Neutrophil (primary cell): ENCODE measurements around the gene LCA5L.

Experiments
- H3K27ac ChIP-seq: fragments of 200-600 bp; sonication (generic); 2 replicates; pipeline ENCODE4 v1.5.1; 2016; ENCODE audit warnings: mild to moderate bottlenecking, moderate library complexity
- H3K27me3 ChIP-seq: fragments of 200-600 bp; sonication (generic); 2 replicates; pipeline ENCODE4 v1.6.0; 2016; ENCODE audit warnings: mild to moderate bottlenecking
- H3K36me3 ChIP-seq: fragments of 200-600 bp; sonication (generic); 2 replicates; pipeline ENCODE4 v1.5.1; 2017
- H3K4me1 ChIP-seq, 2 experiments: fragments of 200-600 bp in 1 of 2; sonication (generic) in 1 of 2; 1 replicate in 1 of 2; 2 replicates in 1 of 2; pipeline versions ENCODE4 v1.5.1 to v1.6.1; 2013 to 2016; ENCODE audit warnings: low read depth in 1 of 2, low read length in 1 of 2, mild to moderate bottlenecking in 1 of 2, moderate library complexity in 1 of 2; ENCODE audit not compliant: control insufficient read depth in 1 of 2, insufficient read depth in 1 of 2
- H3K4me3 ChIP-seq, 2 experiments: fragments of 200-600 bp in 1 of 2; sonication (generic) in 1 of 2; 1 replicate in 1 of 2; 2 replicates in 1 of 2; pipeline ENCODE4 v1.5.1; 2013 to 2016; ENCODE audit warnings: low read depth in 1 of 2, low read length in 1 of 2, mild to moderate bottlenecking in 1 of 2, moderate library complexity in 1 of 2
- H3K9me3 ChIP-seq: fragments of 200-600 bp; sonication (generic); 2 replicates; pipeline ENCODE4 v1.5.1; 2016
- TF ChIP-seq, protein P1 (sequence below): fragments of 200-600 bp; sonication (generic); IDR thresholded peaks from 2 replicates; pipeline ENCODE4 v1.5.1; 2016; ENCODE audit warnings: antibody characterized with exemption

The LCA5L gene

GRCh38 chr21:39445321-39446269 is at the start of gene LCA5L:
TSS of gene LCA5L (minus strand) at chr21:39445778. CDS start at chr21:39428493, 17,285 bp downstream.
- Histone ChIP-seq H3K9me3 (no peaks in the 10 kb centered on the region), H3K27me3 (peaks cover 8% of the 10 kb centered on the region), H3K27ac (peak within 1 kb of the TSS; percentile 74), H3K4me1 (peaks cover 9 to 17% of the 10 kb centered on the region in 2 experiments), H3K36me3 (no peaks in the 10 kb centered on the region), H3K4me3 (peak within 1 kb of the TSS; percentile 77 to 89)
- TF ChIP-seq, protein P1, sequence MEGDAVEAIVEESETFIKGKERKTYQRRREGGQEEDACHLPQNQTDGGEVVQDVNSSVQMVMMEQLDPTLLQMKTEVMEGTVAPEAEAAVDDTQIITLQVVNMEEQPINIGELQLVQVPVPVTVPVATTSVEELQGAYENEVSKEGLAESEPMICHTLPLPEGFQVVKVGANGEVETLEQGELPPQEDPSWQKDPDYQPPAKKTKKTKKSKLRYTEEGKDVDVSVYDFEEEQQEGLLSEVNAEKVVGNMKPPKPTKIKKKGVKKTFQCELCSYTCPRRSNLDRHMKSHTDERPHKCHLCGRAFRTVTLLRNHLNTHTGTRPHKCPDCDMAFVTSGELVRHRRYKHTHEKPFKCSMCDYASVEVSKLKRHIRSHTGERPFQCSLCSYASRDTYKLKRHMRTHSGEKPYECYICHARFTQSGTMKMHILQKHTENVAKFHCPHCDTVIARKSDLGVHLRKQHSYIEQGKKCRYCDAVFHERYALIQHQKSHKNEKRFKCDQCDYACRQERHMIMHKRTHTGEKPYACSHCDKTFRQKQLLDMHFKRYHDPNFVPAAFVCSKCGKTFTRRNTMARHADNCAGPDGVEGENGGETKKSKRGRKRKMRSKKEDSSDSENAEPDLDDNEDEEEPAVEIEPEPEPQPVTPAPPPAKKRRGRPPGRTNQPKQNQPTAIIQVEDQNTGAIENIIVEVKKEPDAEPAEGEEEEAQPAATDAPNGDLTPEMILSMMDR, result peak; percentile 11

DNA sequence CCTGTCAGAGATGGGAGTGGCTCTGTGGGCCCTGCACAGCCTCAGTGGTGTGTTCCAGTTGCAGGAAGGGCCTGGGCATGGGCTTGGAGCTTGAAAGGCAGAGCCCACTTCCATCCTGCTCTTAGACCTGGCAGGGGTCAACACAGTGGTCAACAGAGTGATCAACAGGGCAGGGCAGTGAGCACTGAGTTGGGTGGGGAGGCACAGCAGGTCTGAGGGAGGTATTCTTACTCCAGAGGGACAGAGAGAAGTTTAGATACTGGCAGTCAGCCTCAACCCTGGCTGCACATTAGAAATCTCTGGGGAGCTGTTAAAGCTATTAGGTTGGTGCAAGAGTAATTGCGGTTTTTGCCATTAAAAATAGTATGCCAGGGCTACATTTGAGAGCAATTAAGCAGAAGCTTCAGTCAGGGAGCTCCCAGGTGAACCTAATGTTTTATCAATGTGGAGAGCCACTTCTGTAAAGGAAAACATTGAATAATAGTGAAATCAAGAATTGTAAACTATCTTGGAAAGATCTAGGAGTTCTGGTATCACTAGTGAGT is 43.9 kb upstream of the LCA5L start:
- Histone ChIP-seq H3K4me3 (no peak overlapping the region), H3K27me3 (no peaks in the 10 kb centered on the region), H3K36me3 (no peaks in the 10 kb centered on the region), H3K9me3 (no peaks in the 10 kb centered on the region), H3K27ac (no peak overlapping the region), H3K4me1 (no peaks in the 10 kb centered on the region)
- TF ChIP-seq, protein P1, result no peak

DNA sequence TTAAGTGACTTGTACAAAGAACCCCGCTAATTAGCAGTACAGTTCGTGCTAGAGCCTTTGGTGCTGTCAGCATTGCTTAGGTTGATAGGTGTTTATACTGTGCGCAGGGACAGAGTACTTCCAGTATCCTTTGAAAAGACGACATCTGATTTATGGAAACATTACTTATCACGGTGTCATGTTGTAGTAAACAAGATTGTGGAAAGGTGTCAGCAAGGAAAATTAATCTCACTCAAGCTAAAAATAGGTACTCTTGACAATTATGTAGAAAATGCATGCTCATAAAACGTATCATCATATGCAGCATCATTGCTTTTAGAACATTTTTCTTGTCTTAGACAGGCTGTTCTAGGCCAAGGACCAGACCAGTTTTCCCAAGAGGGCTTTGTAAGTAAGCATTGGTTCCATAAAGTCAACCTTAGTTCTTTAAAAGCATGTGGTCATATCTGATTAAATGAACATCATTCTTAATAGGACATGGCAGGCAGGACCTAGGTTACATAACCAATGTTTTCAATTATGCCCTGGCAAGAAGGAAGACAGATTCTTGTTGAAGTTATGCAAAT is 39.2 kb upstream of the LCA5L start:
- TF ChIP-seq, protein P1, result no peak
- no peaks in the 10 kb centered on the region for H3K4me1 ChIP-seq

DNA sequence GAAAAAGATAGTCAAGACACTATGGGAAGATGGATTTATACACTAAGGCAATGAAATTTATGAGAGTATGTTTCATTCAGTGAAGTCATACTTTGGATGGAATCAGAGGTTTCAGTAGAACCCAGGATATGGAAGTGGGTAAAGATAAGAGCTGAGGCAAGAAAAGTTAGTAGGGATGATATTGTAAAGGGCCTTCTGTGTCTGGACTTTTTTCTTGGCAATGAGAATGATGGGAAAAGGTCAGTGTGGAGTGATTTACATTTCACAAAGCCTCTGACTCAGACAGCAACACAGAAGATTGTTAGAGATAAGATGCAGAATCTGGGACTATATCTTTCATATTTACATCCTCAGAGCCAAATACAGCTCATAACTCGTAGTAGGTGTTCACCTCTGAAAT is 38.3 kb upstream of the LCA5L start:
- H3K36me3 ChIP-seq, result no peaks in the 10 kb centered on the region
- TF ChIP-seq, protein P1, result no peak
- no peaks in the 10 kb centered on the region for H3K9me3 ChIP-seq
- no peaks in the 10 kb centered on the region for H3K27me3 ChIP-seq
- no peaks in the 10 kb centered on the region for H3K4me1 ChIP-seq
- H3K27ac ChIP-seq, result no peak overlapping the region
- H3K4me3 ChIP-seq, result no peak overlapping the region

More for the DNA sequence above, 39.2 kb upstream of the LCA5L start:
- Histone ChIP-seq H3K27ac (no peak overlapping the region), H3K9me3 (no peaks in the 10 kb centered on the region), H3K4me3 (no peak overlapping the region), H3K36me3 (no peaks in the 10 kb centered on the region), H3K27me3 (no peaks in the 10 kb centered on the region)

GRCh38 chr21:39481886-39482285 is 36.3 kb upstream of the LCA5L start:
- TF ChIP-seq, protein P1, result no peak
- no peaks in the 10 kb centered on the region for H3K4me1 ChIP-seq
- H3K9me3 ChIP-seq, result no peaks in the 10 kb centered on the region

More at GRCh38 chr21:39481886-39482285, 36.3 kb upstream of the LCA5L start:
- H3K27ac ChIP-seq, result no peak overlapping the region
- no peak overlapping the region for H3K4me3 ChIP-seq
- H3K27me3 ChIP-seq, result no peaks in the 10 kb centered on the region
- H3K36me3 ChIP-seq, result no peaks in the 10 kb centered on the region
